ENCODE measurements around the gene TMEM127. TPM values are rescaled to one million over a fixed set of nuclear protein-coding genes. Genes with fewer than 3 reads are reported as not detected.
"Not testable (repeated sequence)": the region's sequence is repeated elsewhere in the genome, so short reads cannot be mapped to it uniquely, and the experiment has no call there.

TMEM127 gene
- total RNA-seq, 1 donor = 27.2 TPM

DNA sequence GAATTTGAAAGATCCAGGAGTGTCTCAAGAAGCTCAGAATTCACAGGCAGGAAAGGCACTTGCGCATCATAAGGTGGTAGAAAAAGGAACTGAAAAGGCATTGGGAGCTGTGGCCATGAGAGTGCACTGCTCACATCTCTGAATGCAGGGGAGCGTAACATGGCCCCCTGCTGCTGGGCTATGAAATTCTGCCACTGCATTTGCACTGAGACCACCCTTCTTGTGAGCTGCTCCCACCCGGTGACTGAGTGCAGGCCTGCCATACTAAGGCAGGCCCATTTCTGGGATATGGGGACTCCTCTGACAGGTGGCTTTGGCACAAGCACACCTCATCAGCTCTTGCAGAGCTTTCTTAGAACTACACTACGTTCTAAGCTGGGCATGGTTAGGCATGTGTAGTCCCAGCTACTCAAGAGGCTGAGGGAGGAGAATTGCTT is 31.9 kb downstream of the TMEM127 start:
- H3K4me3 ChIP-seq (ENCODE audit: low read depth, low read length) = no peak overlapping the region
- DNase-seq (ENCODE audit: low read depth) = no peak
- TF ChIP-seq, protein P1, sequence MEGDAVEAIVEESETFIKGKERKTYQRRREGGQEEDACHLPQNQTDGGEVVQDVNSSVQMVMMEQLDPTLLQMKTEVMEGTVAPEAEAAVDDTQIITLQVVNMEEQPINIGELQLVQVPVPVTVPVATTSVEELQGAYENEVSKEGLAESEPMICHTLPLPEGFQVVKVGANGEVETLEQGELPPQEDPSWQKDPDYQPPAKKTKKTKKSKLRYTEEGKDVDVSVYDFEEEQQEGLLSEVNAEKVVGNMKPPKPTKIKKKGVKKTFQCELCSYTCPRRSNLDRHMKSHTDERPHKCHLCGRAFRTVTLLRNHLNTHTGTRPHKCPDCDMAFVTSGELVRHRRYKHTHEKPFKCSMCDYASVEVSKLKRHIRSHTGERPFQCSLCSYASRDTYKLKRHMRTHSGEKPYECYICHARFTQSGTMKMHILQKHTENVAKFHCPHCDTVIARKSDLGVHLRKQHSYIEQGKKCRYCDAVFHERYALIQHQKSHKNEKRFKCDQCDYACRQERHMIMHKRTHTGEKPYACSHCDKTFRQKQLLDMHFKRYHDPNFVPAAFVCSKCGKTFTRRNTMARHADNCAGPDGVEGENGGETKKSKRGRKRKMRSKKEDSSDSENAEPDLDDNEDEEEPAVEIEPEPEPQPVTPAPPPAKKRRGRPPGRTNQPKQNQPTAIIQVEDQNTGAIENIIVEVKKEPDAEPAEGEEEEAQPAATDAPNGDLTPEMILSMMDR (IDR thresholded peaks at IDR 0.05; ENCODE audit: insufficient read depth, low read depth, low read length) = no peak

DNA sequence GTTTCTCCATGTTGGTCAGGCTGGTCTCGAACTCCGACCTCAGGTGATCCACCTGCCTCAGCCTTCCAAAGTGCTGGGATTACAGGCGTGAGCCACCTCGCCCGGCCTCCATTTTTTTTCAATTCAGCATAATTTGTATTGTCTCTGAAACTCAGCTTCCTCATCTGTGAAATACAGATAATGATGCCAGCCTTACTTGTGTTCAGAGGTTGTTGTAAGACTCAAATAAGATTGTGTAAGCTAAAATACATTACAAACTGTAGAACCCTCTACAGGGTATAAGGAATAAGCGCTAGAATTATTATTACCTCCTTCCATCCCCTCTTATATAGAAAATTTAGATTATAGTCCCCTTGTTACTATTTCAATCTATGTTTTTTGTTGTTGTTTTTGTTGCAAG is 32.4 kb downstream of the TMEM127 start:
- H3K4me3 ChIP-seq (ENCODE audit: low read depth, low read length) = no peak overlapping the region
- TF ChIP-seq, protein P1 (IDR thresholded peaks at IDR 0.05; ENCODE audit: insufficient read depth, low read depth, low read length) = no peak

DNA sequence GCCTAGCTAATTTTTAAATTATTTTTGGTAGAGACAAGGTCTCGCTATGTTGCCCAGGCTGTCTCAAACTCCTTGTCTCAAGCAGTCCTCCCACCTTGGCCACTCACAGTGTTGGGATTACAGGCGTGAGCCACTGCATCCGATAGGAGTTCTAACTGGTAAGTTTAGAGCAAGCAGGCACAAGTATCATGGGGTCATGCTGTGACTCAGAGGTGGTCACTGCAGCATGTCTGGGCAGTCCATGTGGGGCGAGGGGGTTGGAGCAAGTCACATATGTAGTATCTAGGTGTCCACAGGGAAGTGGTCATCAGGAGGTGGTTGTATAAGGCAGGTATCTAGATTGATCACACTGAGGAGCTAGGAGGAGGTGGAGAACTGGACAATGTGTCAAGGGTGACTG is 34.5 kb downstream of the TMEM127 start:
- TF ChIP-seq, protein P1 (IDR thresholded peaks at IDR 0.05; ENCODE audit: insufficient read depth, low read depth, low read length) = no peak
- H3K4me3 ChIP-seq (ENCODE audit: low read depth, low read length) = no peak overlapping the region
- no peak for DNase-seq (ENCODE audit: low read depth)

More for the DNA sequence above, 32.4 kb downstream of the TMEM127 start:
- DNase-seq (ENCODE audit: low read depth) = no peak

DNA sequence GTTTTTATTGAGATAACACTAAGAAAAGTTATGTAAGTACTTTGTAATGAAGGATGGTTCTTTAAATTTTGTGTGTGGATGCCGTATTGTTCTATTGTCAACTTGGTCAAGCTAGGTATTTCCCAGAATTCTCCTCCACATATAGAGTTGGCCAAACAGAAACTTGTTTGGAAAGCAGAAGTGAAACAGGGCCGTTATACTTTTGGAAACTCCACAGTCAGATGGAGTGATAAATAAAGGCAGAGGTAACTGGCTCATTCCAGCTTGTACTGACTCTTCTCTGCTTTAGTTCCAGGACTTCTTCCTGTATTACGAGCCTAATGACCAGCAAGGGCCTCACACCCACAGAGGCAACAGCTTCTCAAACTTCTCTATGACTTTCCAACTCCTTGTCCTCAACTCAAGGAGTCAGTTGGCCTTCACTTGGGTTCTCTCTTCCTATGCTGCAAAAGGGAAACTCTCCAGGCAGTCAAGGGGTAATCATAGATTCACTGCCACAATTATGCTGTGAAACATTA is 40.7 kb downstream of the TMEM127 start:
- no peak for DNase-seq (ENCODE audit: low read depth)
- no peak overlapping the region for H3K4me3 ChIP-seq (ENCODE audit: low read depth, low read length)
- TF ChIP-seq, protein P1 (IDR thresholded peaks at IDR 0.05; ENCODE audit: insufficient read depth, low read depth, low read length) = no peak

DNA sequence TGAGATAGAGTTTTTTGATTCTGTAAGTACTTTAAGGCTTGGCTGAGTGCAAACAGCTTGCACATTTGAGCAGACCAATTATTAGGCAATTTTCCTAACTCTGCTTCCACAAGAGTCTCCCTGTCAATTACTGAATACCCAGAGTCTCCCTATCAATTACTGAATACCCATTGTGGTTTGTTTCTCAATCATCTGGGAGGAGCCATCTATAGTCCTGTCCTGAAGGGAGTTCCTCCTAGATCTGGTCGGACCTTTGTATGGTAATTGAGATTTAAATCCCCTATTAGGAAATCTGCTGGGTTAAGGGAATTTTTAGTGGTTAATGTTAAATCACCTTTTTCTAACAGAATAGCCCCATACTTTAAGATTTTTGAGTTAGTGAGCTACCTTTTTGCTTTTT is 44.7 kb downstream of the TMEM127 start:
- not testable (repeated sequence) for H3K4me3 ChIP-seq (ENCODE audit: low read depth, low read length); DNase-seq (ENCODE audit: low read depth)

DNA sequence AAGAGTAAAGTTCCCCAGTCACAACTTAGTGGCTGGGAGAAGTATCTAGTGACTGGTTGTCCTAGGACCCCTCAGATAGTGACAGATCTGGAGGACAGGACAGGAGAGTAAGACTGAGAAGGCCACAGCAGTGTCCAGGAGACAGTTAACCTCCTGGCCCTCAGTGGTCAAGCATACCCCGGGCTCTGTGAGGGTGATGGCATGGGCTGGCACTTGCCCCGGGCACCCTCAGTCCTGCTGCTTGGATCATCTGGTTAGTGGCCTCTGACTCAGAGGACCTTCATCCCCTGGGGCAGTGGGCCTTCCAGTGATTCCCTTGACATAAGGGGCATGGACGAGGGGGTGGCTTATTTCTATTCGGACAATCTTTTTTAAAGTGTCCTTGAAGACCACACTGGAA is 45.8 kb downstream of the TMEM127 start:
- not testable (repeated sequence) for DNase-seq (ENCODE audit: low read depth); H3K4me3 ChIP-seq (ENCODE audit: low read depth, low read length)

DNA sequence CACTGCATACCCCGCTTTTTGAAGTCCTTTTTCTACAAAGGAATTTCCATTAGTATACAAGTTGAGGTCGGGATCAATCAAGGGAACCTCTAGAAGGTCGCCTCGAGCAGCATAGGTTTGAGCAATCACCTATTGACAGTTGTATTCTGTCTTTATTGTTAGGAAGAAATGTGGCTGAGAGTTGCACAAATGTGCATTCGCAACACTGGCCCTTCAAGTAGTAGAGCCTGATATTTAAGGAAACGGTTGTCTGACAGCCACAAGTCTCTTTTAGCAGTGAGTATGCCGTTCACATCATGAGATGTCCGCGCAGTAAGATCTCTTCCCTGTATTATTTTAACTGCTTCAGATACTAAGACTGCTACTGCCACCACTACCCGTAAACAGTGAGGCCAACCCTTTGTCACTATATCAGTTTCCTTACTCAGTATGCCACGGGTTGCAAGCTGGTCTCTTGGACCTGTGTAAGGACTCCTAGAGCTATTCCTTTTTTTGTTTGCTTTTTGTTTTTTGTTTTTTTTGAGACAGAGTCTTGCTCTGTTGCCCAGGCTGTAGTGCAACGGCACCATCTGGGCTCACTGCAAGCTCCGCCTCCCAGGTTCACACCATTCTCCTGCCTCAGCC is 47.2 kb downstream of the TMEM127 start:
- TF ChIP-seq, protein P1 (IDR thresholded peaks at IDR 0.05; ENCODE audit: insufficient read depth, low read depth, low read length) = no peak
- H3K4me3 ChIP-seq (ENCODE audit: low read depth, low read length) = no peak overlapping the region
- no peak for DNase-seq (ENCODE audit: low read depth)

DNA sequence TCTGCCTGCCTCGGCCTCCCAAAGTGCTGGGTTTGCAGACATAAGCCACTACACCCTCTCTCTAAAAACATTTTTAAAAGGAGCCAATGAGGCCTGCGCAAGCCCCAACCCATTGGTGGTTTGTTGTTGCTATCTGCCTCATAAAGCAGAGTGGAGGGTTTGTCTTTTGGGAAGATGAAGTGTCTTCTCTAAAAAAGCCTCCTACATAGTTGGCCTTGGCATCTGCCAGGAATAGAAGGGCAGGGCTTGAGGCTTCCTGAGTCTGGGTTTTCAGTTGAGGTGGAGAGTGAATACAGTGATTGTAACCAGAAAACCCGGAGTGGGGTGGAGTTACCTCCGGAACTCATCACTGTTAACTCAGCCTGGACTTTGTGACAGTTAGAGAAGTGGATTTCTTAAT is 51.2 kb downstream of the TMEM127 start:
- no peak for DNase-seq (ENCODE audit: low read depth)
- TF ChIP-seq, protein P1 (IDR thresholded peaks at IDR 0.05; ENCODE audit: insufficient read depth, low read depth, low read length) = no peak
- no peak overlapping the region for H3K4me3 ChIP-seq (ENCODE audit: low read depth, low read length)

Data from fibroblast of villous mesenchyme (primary cell).